Esophagus muscularis mucosa (tissue), 3 donors: ENCODE data around the gene SWAP70.

Source experiments
- POLR2A ChIP-seq: fragments of 450-650 bp; IDR thresholded peaks from one replicate; pipeline ENCODE4 v1.6.1; 2017; ENCODE audit warnings: antibody characterized with exemption, moderate library complexity, mild to moderate bottlenecking, low read depth
- POLR2AphosphoS5 ChIP-seq, 2 donors: sonication (generic); formaldehyde crosslinking; IDR thresholded peaks; one replicate each; pipeline ENCODE4 v1.6.1; 2017; ENCODE audit warnings: antibody characterized with exemption in 2 of 2
- TF ChIP-seq, protein P1 (sequence below), 3 experiments: fragments of 200-600 bp in 2 of 3; fragments of 450-650 bp in 1 of 3; sonication (generic) in 2 of 3; IDR thresholded peaks; one replicate each; pipeline ENCODE4 v1.5.1; 2017 to 2019; ENCODE audit warnings: antibody characterized with exemption in 3 of 3, mild to moderate bottlenecking in 2 of 3, moderate library complexity in 1 of 3

DNA sequence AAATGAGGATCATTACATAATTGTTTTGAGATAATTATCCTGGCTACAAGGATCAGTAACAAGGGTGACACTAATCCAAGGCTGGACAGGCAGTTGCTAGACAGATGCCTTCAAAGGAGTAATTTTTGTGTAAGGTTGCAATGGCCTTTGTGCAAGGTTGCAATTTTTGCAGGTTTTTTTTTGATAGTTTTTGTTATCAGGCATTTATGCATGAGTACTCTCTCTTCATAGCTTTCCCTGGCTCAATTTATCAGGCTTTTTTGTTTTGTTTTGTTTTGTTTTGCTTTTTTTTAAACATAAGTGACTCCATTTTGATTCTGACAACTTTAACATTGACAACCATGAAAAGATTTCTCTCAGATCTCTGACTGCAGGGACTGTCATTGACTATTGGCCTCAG, 110.2 kb downstream of the SWAP70 start:
- TF ChIP-seq POLR2A (no peak), POLR2AphosphoS5 (IDR thresholded peaks at IDR 0.05) (no peak)
- TF ChIP-seq, protein P1, sequence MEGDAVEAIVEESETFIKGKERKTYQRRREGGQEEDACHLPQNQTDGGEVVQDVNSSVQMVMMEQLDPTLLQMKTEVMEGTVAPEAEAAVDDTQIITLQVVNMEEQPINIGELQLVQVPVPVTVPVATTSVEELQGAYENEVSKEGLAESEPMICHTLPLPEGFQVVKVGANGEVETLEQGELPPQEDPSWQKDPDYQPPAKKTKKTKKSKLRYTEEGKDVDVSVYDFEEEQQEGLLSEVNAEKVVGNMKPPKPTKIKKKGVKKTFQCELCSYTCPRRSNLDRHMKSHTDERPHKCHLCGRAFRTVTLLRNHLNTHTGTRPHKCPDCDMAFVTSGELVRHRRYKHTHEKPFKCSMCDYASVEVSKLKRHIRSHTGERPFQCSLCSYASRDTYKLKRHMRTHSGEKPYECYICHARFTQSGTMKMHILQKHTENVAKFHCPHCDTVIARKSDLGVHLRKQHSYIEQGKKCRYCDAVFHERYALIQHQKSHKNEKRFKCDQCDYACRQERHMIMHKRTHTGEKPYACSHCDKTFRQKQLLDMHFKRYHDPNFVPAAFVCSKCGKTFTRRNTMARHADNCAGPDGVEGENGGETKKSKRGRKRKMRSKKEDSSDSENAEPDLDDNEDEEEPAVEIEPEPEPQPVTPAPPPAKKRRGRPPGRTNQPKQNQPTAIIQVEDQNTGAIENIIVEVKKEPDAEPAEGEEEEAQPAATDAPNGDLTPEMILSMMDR (IDR thresholded peaks at IDR 0.05), result no peak
